Measurements from ENCODE around the gene GAREM1.

DNA sequence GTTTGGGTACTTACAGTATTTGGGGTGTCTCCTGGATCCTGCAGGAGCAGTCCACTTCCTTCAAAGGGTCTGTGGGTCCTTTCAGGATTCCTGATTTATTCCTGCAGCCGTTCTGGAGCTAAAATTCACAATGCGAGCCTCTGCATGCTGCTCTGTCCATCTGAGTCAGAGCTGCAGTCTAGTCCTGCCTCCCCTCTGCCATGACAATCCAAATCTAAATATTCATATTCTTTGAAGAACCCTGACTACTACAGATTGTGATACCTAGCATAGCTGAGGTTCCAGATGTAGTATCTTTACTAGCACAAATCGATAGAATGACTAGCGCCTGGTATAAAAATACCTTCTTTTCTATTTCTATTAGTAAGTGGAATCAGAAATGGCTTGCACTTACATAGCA, 31.3 kb upstream of the GAREM1 start:
- TF ChIP-seq CTCF (IDR thresholded peaks at IDR 0.05) (no peak), EP300 (IDR thresholded peaks at IDR 0.05) (no peak), POLR2AphosphoS5 (IDR thresholded peaks at IDR 0.05) (no peak), POLR2A (IDR thresholded peaks at IDR 0.05) (no peak)

All from upper lobe of left lung (tissue), 4 donors.